SHP77 treated with DMSO at 0.1 percent for 48 hours (cell line): ENCODE results near the gene JAML.

Experiments
- DNase-seq: peaks from one replicate; lab custom pipeline; 2025; lab: John Stamatoyannopoulos, UW

The JAML gene

DNA sequence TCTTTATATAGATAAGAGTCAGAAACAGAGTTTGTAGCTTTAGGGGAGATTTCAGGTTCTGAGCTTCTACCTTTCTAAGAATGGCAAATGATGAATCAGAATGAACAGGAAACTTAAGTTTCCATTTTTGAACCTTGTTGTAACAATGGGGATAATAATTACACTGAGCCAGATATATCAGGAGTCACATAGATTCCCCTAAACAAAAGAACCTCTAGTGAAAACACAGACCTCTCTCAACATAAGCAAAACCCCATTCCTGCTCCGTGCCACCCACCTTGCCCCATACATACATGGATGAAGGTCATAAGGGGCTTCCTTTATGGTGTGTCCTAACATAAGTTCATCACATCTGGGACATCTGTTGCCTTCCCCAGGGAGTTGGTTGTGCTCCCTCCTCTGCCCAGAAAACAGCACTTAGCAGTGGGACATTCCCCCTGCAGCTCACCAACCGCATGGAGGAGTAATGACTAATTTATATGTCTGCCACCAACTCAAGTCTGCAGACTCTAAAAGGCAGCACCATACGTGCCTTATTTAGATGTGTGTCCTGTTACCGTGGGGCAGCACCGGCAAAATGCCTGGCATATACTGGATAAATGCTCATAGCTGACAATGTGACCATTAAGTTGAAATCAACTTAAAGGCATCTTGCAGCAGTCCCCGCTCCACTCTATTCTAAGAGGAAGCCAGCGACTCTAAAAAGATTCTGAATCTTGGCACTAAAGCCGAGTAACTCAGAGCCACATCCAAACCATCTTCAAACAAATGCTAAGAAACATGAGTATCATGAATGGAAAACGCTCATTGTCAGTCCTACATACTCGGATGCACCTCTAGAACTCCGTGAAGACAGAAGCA is 8.0 kb downstream of the JAML start:
- no peak for DNase-seq

- DNase-seq: no peak
Measured at GRCh38 chr11:118215765-118216164, 9.0 kb downstream of the JAML start.

GRCh38 chr11:118215262-118215661 is 9.5 kb downstream of the JAML start:
- no peak for DNase-seq

- DNase-seq: no peak
Measured at GRCh38 chr11:118214210-118214914, 10.4 kb downstream of the JAML start.

DNA sequence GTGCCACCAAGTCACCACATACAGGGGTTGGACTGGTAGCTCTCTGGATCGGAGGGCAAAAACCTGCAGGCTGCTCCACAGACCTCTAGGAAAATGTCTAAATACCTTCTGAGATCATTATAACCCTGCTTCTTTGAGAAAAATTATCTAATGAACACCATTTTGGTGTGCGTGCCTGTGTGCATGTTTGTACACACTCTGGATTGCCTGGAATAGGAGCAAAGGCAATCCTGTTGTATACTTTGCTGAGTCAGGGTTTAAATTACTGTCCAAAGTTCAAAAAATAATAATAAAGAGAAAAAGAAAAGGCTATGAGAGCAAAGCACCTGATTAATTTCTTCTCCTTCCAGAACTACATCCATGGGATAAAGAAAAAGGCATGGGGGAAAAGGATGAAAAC is 11.0 kb downstream of the JAML start:
- DNase-seq: no peak

DNA sequence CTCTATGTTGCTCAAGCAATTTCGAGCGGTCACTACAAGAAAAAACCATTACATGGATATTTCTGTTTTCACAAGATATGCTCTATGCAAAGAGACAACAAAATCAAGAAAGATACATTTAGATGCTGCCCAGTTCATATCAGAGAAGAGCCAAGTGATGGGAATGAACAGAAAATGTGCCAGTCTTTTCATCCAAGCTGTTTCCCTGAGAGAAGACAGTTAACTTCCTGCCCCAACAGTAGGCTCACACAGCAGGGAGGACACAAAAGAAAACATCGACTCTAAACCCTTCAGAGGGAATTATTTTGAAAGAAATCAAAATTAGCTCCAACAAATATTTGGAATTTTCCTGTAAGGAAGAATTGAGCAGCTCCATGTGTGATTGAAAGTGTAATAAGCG is 11.6 kb downstream of the JAML start:
- no peak for DNase-seq

DNA sequence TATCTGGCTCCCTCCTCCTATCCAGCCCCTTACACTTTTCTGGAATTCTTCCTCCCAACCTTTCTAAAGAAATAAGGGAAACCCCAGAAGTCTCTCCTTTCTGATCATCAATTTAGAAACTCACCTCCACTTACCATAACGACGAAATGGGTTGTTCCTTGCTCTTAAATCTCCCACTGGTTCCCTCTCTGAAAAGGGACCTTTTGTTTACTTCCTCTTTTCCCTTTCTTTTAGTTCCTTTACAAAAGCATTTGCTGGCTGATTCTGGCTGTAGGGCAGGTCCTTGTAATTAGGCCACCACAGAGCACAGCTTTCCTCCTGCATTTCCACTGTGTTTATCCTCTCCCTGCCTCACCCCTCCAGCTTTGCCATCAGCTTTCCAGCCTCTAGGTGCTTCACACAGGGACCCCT is 12.0 kb downstream of the JAML start:
- no peak for DNase-seq

- no peak for DNase-seq
Measured at GRCh38 chr11:118212131-118212725, 12.6 kb downstream of the JAML start.

- no peak for DNase-seq
Measured at GRCh38 chr11:118211006-118211405, 13.8 kb downstream of the JAML start.

GRCh38 chr11:118210323-118210722 is 14.5 kb downstream of the JAML start:
- no peak for DNase-seq

DNA sequence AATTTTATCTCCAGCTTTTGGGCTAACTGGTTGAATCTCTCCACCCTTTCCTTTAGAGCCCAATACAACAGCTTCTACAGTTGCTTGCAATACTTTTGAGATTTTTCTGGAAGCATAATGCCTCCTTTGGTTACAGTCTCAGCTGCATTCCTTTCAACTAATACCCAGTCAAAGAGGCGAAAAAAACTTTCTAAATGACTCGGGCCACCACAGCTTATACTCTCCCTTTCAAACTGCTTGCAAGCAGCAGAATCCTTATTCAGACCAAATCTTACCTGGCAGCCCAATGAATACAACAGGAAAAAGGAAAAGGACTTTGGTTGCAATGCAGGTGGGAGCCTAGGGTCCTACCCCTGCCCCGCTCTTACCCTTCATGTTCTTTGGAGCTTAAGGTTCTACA is 15.8 kb downstream of the JAML start:
- no peak for DNase-seq

DNA sequence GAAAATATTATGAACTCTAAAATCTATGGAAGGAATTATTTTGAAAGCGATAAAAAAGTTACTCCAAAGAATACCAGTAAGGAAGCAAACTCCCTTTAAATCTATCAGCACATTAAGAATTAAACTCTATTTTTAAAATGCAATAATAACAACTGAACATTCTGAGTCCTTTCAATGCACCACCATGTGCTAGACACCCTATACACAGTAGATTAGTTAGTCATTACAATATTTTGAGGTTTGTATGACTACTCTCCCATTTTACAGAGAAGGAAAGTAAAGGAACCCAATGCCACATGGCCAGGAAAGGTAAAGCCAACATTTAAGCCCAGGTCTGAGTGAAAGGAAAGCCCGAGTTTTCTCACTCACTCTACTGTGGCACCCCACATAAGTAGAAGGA is 17.7 kb downstream of the JAML start:
- DNase-seq: no peak

- DNase-seq: no peak
Measured at GRCh38 chr11:118206391-118207031, 18.3 kb downstream of the JAML start.

DNA sequence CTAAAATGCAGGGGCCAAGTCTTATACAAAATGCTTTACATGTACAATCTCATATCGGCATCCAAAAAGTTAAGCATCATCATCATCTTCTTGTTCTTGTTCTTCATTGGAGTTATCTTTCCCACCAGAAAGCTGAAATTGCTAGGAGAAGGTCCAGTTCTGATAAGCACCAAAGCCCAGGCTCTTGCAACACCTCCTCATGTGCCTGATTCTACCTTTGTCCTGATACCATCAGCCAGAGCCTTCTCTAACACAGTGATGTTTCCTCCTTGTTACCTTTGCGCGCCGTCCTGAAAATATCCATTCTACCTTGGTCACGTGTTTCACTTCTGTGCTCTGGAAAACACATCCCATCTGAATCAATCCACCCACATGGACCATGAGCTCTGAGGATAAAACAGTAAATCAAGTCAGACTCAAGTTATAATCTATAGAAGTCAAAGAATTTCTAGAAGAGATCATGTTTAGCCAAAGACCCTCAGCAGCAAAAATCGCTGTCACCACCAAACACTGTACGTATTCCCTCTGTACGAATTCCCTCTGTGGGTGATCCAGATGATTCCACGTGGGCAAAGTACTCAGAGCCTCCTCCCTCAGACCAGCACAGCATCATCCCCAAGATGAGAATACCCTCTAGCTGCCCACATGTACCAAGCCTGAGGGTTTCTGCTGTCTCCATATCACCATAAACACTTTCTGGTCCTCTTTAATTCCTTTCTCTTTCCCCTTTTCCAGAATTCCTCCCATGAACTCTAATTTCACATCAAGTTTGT is 19.0 kb downstream of the JAML start:
- no peak for DNase-seq

- no peak for DNase-seq
Measured at GRCh38 chr11:118202599-118203422, 22.0 kb downstream of the JAML start.

DNA sequence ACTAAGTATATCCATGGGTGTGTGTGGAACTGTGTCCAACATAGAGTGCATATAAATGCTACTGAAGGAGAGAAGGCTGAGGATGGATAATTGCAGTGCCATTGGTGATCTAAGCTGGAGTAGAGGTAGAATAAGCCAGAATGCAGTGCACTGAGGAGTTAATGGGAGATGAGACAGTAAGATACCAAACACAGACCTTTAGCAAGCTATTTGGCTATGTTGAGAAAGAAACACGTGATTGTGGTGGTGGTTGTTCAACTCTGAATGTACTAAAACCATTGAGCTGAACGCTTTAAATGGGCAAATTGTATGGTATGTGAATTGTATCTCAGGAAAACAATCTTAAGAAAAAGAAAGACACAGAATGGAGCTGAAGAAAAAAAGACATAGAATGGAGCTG is 22.8 kb downstream of the JAML start:
- no peak for DNase-seq

DNA sequence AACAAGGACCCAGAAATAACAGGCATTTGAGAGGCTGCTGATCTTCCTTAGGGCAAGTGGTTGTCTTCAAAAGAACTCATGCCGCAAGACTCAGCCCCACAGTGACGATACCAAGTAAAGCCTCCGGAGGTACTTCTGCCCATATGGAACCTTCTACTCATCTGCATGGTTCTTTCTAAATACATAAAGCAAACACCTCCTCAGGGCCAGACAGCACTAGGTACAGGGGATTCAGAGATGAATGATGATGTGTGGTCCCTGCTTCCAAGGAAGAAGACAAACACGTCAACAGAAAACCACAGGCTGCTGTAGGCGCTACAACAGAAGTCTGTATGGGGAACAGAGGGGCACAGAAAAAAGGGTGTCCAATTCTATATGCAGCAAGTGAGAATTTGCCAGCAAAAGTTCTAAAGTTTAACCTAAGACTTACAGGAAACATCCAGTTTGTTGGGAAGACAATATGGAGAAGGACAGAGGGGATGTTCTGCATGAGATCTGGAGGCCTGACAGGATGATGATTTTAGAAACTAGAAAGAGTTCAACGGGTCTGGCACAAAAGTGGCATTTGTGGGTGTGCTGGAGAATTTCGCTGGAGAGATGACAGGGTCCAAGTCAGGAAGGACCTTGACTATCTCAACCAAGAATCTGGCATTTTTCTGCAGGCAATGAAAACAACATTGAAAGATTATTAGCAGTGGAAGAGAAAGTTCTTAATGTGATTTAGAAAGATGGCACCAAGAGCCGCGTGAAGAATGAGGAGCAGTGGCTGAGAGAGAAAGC is 23.7 kb downstream of the JAML start:
- no peak for DNase-seq

DNA sequence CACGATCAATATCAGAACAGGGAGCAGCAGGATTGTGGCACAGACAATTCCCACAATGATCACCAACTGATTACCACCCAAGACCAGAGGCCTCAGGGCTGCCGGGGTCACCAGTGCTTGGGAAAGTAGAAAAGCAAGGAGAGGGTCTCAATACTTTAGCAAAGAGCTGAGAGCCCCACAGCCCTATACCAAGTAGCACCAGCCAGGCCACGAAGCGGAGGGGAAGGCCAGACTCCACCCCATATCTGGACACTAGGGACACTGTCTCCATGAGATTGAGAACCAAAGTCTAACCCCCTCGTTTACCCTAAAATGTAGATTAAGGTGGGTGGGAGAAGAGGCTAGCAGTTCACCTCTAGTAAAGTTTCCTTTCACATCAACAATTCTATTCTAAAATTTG is 24.3 kb downstream of the JAML start:
- DNase-seq: no peak

- DNase-seq: no peak
Measured at GRCh38 chr11:118199135-118199534, 25.7 kb downstream of the JAML start.

GRCh38 chr11:118198370-118198769 is 26.4 kb downstream of the JAML start:
- DNase-seq: no peak
